OCI-LY3 (cell line): ENCODE data around the gene ZDHHC6.

ENCODE experiments used
- CTCF ChIP-seq: fragments of 200-600, 300-600 bp; sonication (generic); IDR thresholded peaks from 2 replicates; pipeline ENCODE4 v1.5.1; 2014; ENCODE audit warnings: antibody characterized with exemption, low read length, low read depth
- EZH2phosphoT487 ChIP-seq: fragments of 200-600 bp; shearing (Covaris generic); IDR thresholded peaks from 2 replicates; pipeline ENCODE4 v1.6.1; 2018; ENCODE audit warnings: antibody characterized with exemption, mixed run types, low read depth

GRCh38 chr10:112438356-112438755, 8.4 kb downstream of the ZDHHC6 start:
- TF ChIP-seq CTCF, result no peak
- TF ChIP-seq EZH2phosphoT487, result no peak
